IgD-negative memory B cell (primary cell): Measurements from ENCODE around the gene CCDC83. TPM values are rescaled to one million over a fixed set of nuclear protein-coding genes. Genes with fewer than 3 reads are reported as not detected.

Source experiments
- H3K27ac Mint-ChIP-seq, 3 donors: one replicate each; pipeline ENCODE4 v1.8.0; 2020 to 2022; ENCODE audit warnings: mild to moderate bottlenecking in 3 of 3, mixed read lengths in 3 of 3, moderate library complexity in 1 of 3
- H3K27me3 Mint-ChIP-seq: one replicate; pipeline ENCODE4 v1.8.0; 2021; ENCODE audit warnings: mixed read lengths
- H3K36me3 Mint-ChIP-seq: one replicate; pipeline ENCODE4 v1.8.0; 2020; ENCODE audit warnings: mild to moderate bottlenecking, mixed read lengths
- H3K4me1 Mint-ChIP-seq, 3 donors: one replicate each; pipeline ENCODE4 v1.8.0; 2020 to 2022; ENCODE audit warnings: mixed read lengths in 3 of 3, mild to moderate bottlenecking in 1 of 3
- H3K4me3 Mint-ChIP-seq, 4 donors: one replicate each; pipeline ENCODE4 v1.8.0; 2020 to 2022; ENCODE audit warnings: mild to moderate bottlenecking in 4 of 4, mixed read lengths in 4 of 4, moderate library complexity in 3 of 4
- H3K9me3 Mint-ChIP-seq, 3 donors: one replicate each; pipeline ENCODE4 v1.8.0; 2020 to 2021; ENCODE audit warnings: mixed read lengths in 3 of 3, mild to moderate bottlenecking in 1 of 3
- polyA plus RNA-seq: library from polyadenylated mRNA; unstranded; fragments of 300-500 nt; fragmentation: Illumina TruSeq; gene quantifications from one replicate; pipeline ENCODE4 v1.2.3, GENCODE V29; 2021

CCDC83 gene
- 0.14 TPM for polyA plus RNA-seq

- no peaks in the 10 kb centered on the region for H3K27me3 Mint-ChIP-seq
- H3K4me1 Mint-ChIP-seq = peaks cover 0 to 5% (median 5%) of the 10 kb centered on the region in 3 donors
- no peaks in the 10 kb centered on the region for H3K9me3 Mint-ChIP-seq
- peak within 1 kb of the TSS; percentile 60 to 94 (median 86) for H3K27ac Mint-ChIP-seq
- H3K4me3 Mint-ChIP-seq = peak within 1 kb of the TSS; percentile 84 to 94 (median 90)
- H3K36me3 Mint-ChIP-seq = no peaks in the 10 kb centered on the region
Observed at GRCh38 chr11:85855341-85855656, at the start of gene CCDC83. CCDC83 (plus strand) TSS chr11:85855383; CDS start chr11:85865124, 9,741 bp downstream.

GRCh38 chr11:85805387-85805786 is 49.8 kb upstream of the CCDC83 start:
- H3K9me3 Mint-ChIP-seq = no peaks in the 10 kb centered on the region
- no peak overlapping the region for H3K27ac Mint-ChIP-seq
- peaks cover 4 to 15% (median 8%) of the 10 kb centered on the region in 3 donors for H3K4me1 Mint-ChIP-seq
- H3K4me3 Mint-ChIP-seq = no peak overlapping the region
- H3K36me3 Mint-ChIP-seq = no peaks in the 10 kb centered on the region
- peaks cover 12% of the 10 kb centered on the region for H3K27me3 Mint-ChIP-seq

- no peaks in the 10 kb centered on the region for H3K9me3 Mint-ChIP-seq
Observed at GRCh38 chr11:85806016-85806415, 49.2 kb upstream of the CCDC83 start.

GRCh38 chr11:85806876-85807275 is 48.3 kb upstream of the CCDC83 start:
- H3K9me3 Mint-ChIP-seq = no peaks in the 10 kb centered on the region
- no peak overlapping the region for H3K4me3 Mint-ChIP-seq
- peaks cover 19% of the 10 kb centered on the region for H3K27me3 Mint-ChIP-seq
- H3K4me1 Mint-ChIP-seq = peaks cover 9 to 20% (median 9%) of the 10 kb centered on the region in 3 donors
- no peak overlapping the region for H3K27ac Mint-ChIP-seq
- H3K36me3 Mint-ChIP-seq = no peaks in the 10 kb centered on the region

More at GRCh38 chr11:85806016-85806415, 49.2 kb upstream of the CCDC83 start:
- Mint-ChIP-seq H3K4me1 (peaks cover 6 to 17% (median 9%) of the 10 kb centered on the region in 3 donors), H3K27me3 (peaks cover 15% of the 10 kb centered on the region), H3K36me3 (no peaks in the 10 kb centered on the region), H3K4me3 (peak overlapping the region in 1 of 4 donors; percentile 49), H3K27ac (no peak overlapping the region)

- Mint-ChIP-seq H3K36me3 (no peaks in the 10 kb centered on the region), H3K4me1 (peaks cover 9 to 20% (median 11%) of the 10 kb centered on the region in 3 donors), H3K9me3 (no peaks in the 10 kb centered on the region), H3K27me3 (peaks cover 26% of the 10 kb centered on the region), H3K27ac (peak overlapping the region in 2 of 3 donors; percentile 8 to 21), H3K4me3 (peak overlapping the region in 2 of 4 donors; percentile 88 to 94)
Observed at GRCh38 chr11:85809191-85809590, 46.0 kb upstream of the CCDC83 start.

GRCh38 chr11:85809863-85810262 is 45.3 kb upstream of the CCDC83 start:
- Mint-ChIP-seq H3K4me3 (peak overlapping the region; percentile 83 to 94 (median 90)), H3K4me1 (peaks cover 9 to 20% (median 11%) of the 10 kb centered on the region in 3 donors), H3K27ac (peak overlapping the region in 2 of 3 donors; percentile 9 to 21), H3K27me3 (peaks cover 26% of the 10 kb centered on the region), H3K9me3 (no peaks in the 10 kb centered on the region), H3K36me3 (no peaks in the 10 kb centered on the region)

GRCh38 chr11:85810521-85810870 is 44.7 kb upstream of the CCDC83 start:
- Mint-ChIP-seq H3K9me3 (no peaks in the 10 kb centered on the region), H3K36me3 (no peaks in the 10 kb centered on the region), H3K4me3 (peak overlapping the region; percentile 83 to 94 (median 90)), H3K27ac (peak overlapping the region in 1 of 3 donors; percentile 68), H3K27me3 (peaks cover 26% of the 10 kb centered on the region), H3K4me1 (peaks cover 9 to 20% (median 11%) of the 10 kb centered on the region in 3 donors)

- H3K36me3 Mint-ChIP-seq = no peaks in the 10 kb centered on the region
- H3K27ac Mint-ChIP-seq = peak within 1 kb of the TSS in 1 of 3 donors; percentile 68
- H3K27me3 Mint-ChIP-seq = peaks cover 26% of the 10 kb centered on the region
- H3K4me3 Mint-ChIP-seq = peak within 1 kb of the TSS; percentile 83 to 94 (median 90)
- no peaks in the 10 kb centered on the region for H3K9me3 Mint-ChIP-seq
- H3K4me1 Mint-ChIP-seq = peaks cover 9 to 20% (median 11%) of the 10 kb centered on the region in 3 donors
Observed at GRCh38 chr11:85810871-85811611, 44.1 kb upstream of the CCDC83 start, which contains the start of gene SYTL2. SYTL2 (minus strand) TSS chr11:85811141; CDS start chr11:85757725, 53,416 bp downstream.

- Mint-ChIP-seq H3K27me3 (peaks cover 26% of the 10 kb centered on the region), H3K9me3 (no peaks in the 10 kb centered on the region), H3K4me3 (peak overlapping the region; percentile 83 to 93 (median 90)), H3K4me1 (peaks cover 9 to 20% (median 11%) of the 10 kb centered on the region in 3 donors), H3K36me3 (no peaks in the 10 kb centered on the region), H3K27ac (no peak overlapping the region)
Observed at GRCh38 chr11:85811624-85812023, 43.6 kb upstream of the CCDC83 start.

GRCh38 chr11:85813721-85814120 is 41.5 kb upstream of the CCDC83 start:
- H3K4me3 Mint-ChIP-seq = no peak overlapping the region
- peaks cover 9 to 20% (median 11%) of the 10 kb centered on the region in 3 donors for H3K4me1 Mint-ChIP-seq
- no peaks in the 10 kb centered on the region for H3K36me3 Mint-ChIP-seq
- peaks cover 26% of the 10 kb centered on the region for H3K27me3 Mint-ChIP-seq
- no peaks in the 10 kb centered on the region for H3K9me3 Mint-ChIP-seq
- H3K27ac Mint-ChIP-seq = peak overlapping the region in 1 of 3 donors; percentile 75

GRCh38 chr11:85815186-85815931 is 39.8 kb upstream of the CCDC83 start:
- Mint-ChIP-seq H3K27me3 (peaks cover 14% of the 10 kb centered on the region), H3K4me3 (peak overlapping the region in 1 of 4 donors; percentile 6), H3K9me3 (no peaks in the 10 kb centered on the region), H3K4me1 (peaks cover 1 to 7% (median 5%) of the 10 kb centered on the region in 3 donors), H3K36me3 (no peaks in the 10 kb centered on the region), H3K27ac (no peak overlapping the region)

GRCh38 chr11:85819441-85819840 is 35.7 kb upstream of the CCDC83 start:
- Mint-ChIP-seq H3K27ac (no peak overlapping the region), H3K9me3 (no peaks in the 10 kb centered on the region), H3K4me3 (no peak overlapping the region), H3K27me3 (peaks cover 6% of the 10 kb centered on the region), H3K36me3 (no peaks in the 10 kb centered on the region), H3K4me1 (no peaks in the 10 kb centered on the region)

GRCh38 chr11:85821636-85822035 is 33.5 kb upstream of the CCDC83 start:
- Mint-ChIP-seq H3K36me3 (no peaks in the 10 kb centered on the region), H3K9me3 (no peaks in the 10 kb centered on the region), H3K27me3 (peaks cover 12% of the 10 kb centered on the region), H3K4me3 (no peak overlapping the region), H3K4me1 (no peaks in the 10 kb centered on the region), H3K27ac (no peak overlapping the region)

- H3K4me1 Mint-ChIP-seq = no peaks in the 10 kb centered on the region
- peaks cover 12% of the 10 kb centered on the region for H3K27me3 Mint-ChIP-seq
- no peaks in the 10 kb centered on the region for H3K9me3 Mint-ChIP-seq
- H3K27ac Mint-ChIP-seq = no peak overlapping the region
- peaks cover 2% of the 10 kb centered on the region for H3K36me3 Mint-ChIP-seq
- no peak overlapping the region for H3K4me3 Mint-ChIP-seq
Observed at GRCh38 chr11:85822814-85823213, 32.4 kb upstream of the CCDC83 start.

GRCh38 chr11:85823816-85824215 is 31.4 kb upstream of the CCDC83 start:
- no peak overlapping the region for H3K4me3 Mint-ChIP-seq
- H3K4me1 Mint-ChIP-seq = no peaks in the 10 kb centered on the region
- no peaks in the 10 kb centered on the region for H3K9me3 Mint-ChIP-seq
- H3K27ac Mint-ChIP-seq = peak overlapping the region in 1 of 3 donors; percentile 23
- peaks cover 2% of the 10 kb centered on the region for H3K36me3 Mint-ChIP-seq
- peaks cover 12% of the 10 kb centered on the region for H3K27me3 Mint-ChIP-seq
